ENCODE measurements around the gene F2RL3. TPM values are rescaled to one million over a fixed set of nuclear protein-coding genes. Genes with fewer than 3 reads are reported as not detected.

Gene F2RL3
- total and polyA plus RNA-seq, 9 of the 15 experiments (the other 6 are each of a cell fraction or from before 2014, with no cell fraction given): 1.4 to 27.6 (median 11.9) TPM

- TF ChIP-seq ID3 (CRISPR knock-in tag; IDR thresholded peaks at IDR 0.05): no peak
- TF ChIP-seq ID3 (tag; IDR thresholded peaks at IDR 0.05): peak; percentile 63
- no peak for TF ChIP-seq ZNF41 (CRISPR knock-in tag; conservative IDR thresholded peaks at IDR 0.05)
- TF ChIP-seq XRCC3 (IDR thresholded peaks at IDR 0.05): no peak
- TF ChIP-seq SP2 (IDR thresholded peaks at IDR 0.05; ENCODE audit: extremely low read depth, low read depth, low read length, poor library complexity, severe bottlenecking): no peak
- TF ChIP-seq ZFP1 (CRISPR knock-in tag; IDR thresholded peaks at IDR 0.05): no peak
- TF ChIP-seq MAZ (CRISPR knock-in tag; conservative IDR thresholded peaks at IDR 0.05 in 1 of 2, IDR thresholded peaks at IDR 0.05 in 1 of 2): 0 out of 4 replicates have a peak, but pooled peaks of 1 of the 2 experiments have one; percentile 41
- no peak for TF ChIP-seq BRF1 (IDR thresholded peaks at IDR 0.05; ENCODE audit: borderline replicate concordance, extremely low read depth, insufficient read length)
- no peak for TF ChIP-seq SRSF1 (IDR thresholded peaks at IDR 0.05; ENCODE audit: low read depth, low read length)
- no peak for TF ChIP-seq ZNF133 (CRISPR knock-in tag; IDR thresholded peaks at IDR 0.05)
- TF ChIP-seq RNF2 (IDR thresholded peaks at IDR 0.05): no peak; the same call in 1 of the 2 replicates
- no peak for TF ChIP-seq GATA2 (CRISPR knock-in tag; IDR thresholded peaks at IDR 0.05)
- TF ChIP-seq E2F6 (IDR thresholded peaks at IDR 0.05; ENCODE audit: borderline replicate concordance in 1 of 2, extremely low read depth in 1 of 2, insufficient read depth in 1 of 2, insufficient read length in 1 of 2, low read depth in 1 of 2, low read length in 1 of 2, poor library complexity in 1 of 2, severe bottlenecking in 1 of 2): no peak
- no peak for TF ChIP-seq SMARCA5 (IDR thresholded peaks at IDR 0.05)
- no peak for TF ChIP-seq SAP30 (IDR thresholded peaks at IDR 0.05; ENCODE audit: borderline replicate concordance, insufficient read depth, low read depth, low read length, poor library complexity, severe bottlenecking)
- TF ChIP-seq ZNF263 (CRISPR knock-in tag; IDR thresholded peaks at IDR 0.05; ENCODE audit: borderline replicate concordance): no peak
- TF ChIP-seq RBFOX2 (IDR thresholded peaks at IDR 0.05; ENCODE audit: low read depth, low read length): peak; percentile 57
- TF ChIP-seq TBP (optimal IDR thresholded peaks at IDR 0.05; ENCODE audit: low read depth, low read length): peak; percentile 77
- TF ChIP-seq ZNF518B (CRISPR knock-in tag; IDR thresholded peaks at IDR 0.05): no peak
- TF ChIP-seq RBM15 (IDR thresholded peaks at IDR 0.05; ENCODE audit: insufficient read depth, low read length): no peak
- TF ChIP-seq DIDO1 (tag; IDR thresholded peaks at IDR 0.05; ENCODE audit: low read depth): no peak
- no peak for TF ChIP-seq SNRNP70 (optimal IDR thresholded peaks at IDR 0.05; ENCODE audit: low read depth, low read length)
- no peak for TF ChIP-seq ZNF785 (CRISPR knock-in tag; IDR thresholded peaks at IDR 0.05)
Observed at GRCh38 chr19:16887353-16888265, 1.2 kb upstream of the F2RL3 start (continued).
